GM19351 (cell line): ENCODE measurements around the gene CATSPER1.

Source experiments
- ATAC-seq: cut with Tn5 transposase; IDR thresholded peaks from one replicate; pipeline ENCODE4 v1.9.1; 2021; ENCODE audit warnings: mild to moderate bottlenecking, moderate library complexity; ENCODE audit not compliant: unreplicated experiment

The CATSPER1 gene

DNA sequence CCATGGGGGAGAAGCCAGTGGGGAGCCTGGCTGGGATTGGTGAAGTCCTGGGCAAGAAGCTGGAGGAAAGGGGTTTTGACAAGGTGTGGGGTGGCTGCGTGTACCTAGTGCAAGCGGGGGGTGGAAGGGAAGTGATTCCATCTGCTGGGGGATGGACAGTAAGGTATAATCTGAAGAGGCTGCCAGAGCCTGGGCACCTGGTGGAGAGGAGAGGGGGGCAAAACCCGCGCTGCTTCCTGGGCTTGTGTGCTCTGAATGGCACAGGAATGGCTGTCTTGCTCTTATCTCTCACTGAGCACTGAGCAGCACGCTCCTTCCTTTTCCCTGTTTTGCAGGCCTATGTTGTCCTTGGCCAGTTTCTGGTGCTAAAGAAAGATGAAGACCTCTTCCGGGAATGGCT lies 23.0 kb downstream of the CATSPER1 start:
- ATAC-seq, result no peak

DNA sequence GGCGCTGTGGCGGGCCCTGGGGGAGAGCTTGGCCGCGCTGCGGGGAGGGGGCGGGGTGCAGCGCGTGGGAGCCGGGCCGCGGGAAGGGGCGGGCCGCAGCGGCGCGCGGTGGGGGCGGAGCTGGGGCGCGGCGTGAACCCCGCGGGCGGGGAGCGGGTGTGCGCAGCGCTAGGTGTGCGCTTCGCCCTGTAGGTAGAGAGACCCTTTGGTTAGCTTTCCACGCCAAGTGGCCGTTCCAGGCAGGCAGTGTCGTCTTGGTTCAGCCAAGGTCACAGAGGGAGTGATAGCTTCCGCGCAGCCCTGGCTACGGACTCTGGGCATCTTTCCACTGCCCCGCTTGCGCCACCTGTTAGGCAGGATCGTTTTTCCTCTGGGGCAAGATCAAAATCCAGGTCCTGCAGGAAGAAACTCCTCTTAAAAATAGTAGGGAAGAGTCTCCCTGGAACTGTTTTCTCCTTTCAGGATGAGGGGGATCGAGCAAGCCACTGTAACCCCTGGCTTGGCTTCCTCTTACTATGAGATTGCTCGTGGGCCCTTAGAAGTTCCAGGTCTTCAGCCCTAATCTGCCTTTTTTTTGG lies 23.5 kb downstream of the CATSPER1 start:
- ATAC-seq, result peak; percentile 48

DNA sequence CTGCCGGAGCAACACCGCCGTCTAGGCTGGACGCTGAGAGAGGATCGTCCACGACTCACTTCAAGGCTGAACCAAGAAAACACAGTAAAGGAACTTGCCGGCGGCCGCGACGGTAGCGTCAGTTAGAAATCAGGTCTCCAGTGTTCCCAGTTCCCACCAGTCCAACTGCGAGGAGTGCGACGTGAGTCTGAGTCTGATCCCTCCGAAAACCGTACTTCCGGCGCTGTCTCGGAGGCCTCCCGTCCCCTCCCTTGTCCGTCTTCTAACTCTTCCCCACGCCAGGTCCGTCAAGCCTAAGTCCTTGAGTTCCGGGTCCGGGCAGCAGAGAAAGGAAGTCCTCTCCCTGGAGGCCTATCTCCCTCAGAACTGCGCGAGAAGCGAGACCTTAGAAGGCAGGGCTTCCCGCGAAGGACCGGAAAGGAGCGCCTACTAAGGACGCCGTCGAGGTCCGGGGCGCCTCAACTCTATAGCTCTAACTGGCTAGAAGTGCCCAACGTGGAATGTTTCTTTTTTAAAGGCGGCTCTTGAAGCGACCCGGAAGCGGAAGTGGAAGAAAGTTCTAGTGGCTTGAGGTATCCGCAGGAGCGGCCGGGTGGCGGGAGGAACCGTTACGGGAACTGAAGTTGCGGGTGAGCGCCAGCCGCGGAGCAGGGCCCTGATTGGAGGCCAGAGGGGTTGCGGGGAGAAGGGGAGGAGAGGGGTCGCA lies 24.2 kb downstream of the CATSPER1 start, which contains the start of the genes BANF1 and EIF1AD:
Gene BANF1 (plus strand): TSS at position 562 of the 706 bp plus-strand sequence. CDS start 748 bp downstream, outside the sequence.
Gene EIF1AD (minus strand): TSS at position 216 of the 706 bp plus-strand sequence. CDS start 1,768 bp downstream, outside the sequence.
- peak; percentile 73 for ATAC-seq

DNA sequence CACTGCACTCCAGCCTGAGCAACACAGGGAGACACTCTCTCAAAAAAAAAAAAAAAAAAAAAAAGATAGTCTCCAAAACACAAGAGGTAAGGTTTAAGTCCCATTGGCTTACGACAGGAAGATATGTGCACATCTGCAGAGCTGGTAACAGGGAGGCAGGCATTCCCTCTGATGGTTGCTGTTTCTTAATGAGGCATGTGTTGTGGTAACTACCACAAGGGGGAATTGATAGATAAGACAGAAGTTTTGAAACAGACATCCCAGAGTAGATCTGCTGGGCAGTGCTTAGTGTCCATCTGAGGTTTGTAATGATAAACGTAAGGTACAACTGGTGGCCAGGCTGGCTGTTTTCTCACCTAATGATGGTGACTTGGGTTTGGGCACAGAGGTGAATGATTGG lies 29.0 kb downstream of the CATSPER1 start:
- no peak for ATAC-seq

DNA sequence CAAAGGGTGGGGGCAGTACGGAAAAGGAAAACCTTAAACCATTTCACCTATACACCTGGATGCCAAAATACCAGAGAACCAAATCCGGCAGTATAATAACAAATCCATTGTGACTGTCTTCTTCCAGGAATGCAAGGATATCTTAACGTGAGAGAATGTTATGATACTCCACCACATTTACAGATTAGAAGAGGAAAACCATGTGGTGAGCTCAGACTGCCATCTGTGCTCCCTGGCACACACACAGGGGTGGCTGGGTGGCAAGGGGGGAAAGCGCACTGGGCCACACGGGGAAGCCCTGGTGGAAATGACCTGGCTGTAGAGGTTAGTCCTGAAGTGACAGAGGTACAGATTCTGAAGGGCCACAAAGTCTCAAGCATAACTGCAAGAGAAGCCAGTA lies 34.2 kb downstream of the CATSPER1 start:
- no peak for ATAC-seq

DNA sequence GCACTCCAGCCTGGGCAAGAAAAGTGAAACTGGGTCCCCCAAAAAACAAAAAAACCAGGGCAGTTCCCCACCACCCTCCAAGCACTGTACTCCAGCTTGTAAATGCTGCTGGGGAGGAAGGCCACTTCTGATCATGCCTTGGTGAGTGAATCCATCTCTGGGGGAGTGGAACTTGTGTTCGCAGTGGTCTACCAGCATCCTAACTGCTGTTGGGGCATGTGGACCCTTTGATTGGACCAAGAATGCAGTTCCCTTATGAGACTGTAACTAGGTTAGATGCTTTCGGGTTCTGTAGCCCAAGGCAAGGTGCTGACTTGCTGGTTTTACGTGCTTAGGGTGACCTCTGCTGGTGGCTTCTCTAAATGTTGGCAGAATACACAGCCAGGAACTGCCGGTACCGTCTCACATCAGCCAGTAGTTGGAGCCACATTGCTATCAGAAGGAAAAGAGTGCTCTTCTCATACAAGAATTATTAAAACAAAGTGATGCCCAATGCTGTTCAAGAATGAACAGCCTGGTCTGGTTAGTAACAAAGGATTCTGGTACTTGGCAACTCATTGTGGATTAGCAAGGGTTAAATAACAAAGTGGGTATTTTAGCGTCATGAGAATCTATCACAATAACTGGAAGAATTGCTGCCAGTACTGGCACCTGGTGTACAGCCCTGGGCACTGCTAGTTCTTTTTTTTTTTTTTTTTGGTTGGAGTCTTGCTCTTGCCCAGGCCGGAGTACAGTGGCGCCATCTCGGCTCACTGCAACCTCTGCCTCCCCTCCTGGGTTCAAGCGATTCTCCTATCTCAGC lies 37.3 kb downstream of the CATSPER1 start:
- ATAC-seq, result peak; percentile 71

DNA sequence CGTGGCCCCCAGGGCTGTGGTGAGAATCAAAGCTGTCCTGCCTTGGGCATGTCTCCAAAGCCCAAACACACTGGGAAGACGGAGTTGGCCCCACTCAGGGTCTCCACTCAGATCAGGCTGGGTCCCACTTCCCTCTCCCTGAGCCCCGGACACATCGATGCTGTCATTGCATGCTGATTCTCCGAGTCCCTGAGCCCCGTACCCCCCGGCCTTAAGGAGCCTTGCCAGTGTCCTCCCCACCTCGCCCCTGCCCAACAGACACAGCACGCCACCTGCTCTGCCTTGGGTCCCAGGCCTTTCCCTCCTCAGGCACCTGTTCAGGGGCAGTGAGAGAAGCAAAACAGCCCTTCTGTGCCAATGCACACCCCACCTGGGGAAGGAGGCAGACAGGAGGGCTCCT lies 38.9 kb downstream of the CATSPER1 start:
- no peak for ATAC-seq

DNA sequence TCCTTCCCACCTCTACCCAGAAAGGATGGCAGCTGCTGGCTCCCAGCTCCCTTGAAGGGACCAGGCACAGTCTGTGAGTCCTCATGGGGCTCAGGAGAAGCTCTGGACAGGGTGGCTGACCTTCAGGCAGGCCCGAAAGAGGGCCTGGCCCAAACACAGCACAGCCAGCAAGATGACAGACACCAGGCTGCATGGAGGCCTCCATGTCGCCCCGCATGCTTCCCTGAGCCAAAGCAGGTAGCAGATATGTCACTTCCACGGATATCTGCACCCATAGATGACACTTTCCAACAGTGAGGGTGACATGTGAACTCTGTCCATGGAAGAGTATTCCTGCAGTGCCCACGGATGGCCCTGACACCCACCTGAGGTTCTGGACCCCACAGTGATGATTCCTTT lies 42.7 kb downstream of the CATSPER1 start:
- no peak for ATAC-seq

DNA sequence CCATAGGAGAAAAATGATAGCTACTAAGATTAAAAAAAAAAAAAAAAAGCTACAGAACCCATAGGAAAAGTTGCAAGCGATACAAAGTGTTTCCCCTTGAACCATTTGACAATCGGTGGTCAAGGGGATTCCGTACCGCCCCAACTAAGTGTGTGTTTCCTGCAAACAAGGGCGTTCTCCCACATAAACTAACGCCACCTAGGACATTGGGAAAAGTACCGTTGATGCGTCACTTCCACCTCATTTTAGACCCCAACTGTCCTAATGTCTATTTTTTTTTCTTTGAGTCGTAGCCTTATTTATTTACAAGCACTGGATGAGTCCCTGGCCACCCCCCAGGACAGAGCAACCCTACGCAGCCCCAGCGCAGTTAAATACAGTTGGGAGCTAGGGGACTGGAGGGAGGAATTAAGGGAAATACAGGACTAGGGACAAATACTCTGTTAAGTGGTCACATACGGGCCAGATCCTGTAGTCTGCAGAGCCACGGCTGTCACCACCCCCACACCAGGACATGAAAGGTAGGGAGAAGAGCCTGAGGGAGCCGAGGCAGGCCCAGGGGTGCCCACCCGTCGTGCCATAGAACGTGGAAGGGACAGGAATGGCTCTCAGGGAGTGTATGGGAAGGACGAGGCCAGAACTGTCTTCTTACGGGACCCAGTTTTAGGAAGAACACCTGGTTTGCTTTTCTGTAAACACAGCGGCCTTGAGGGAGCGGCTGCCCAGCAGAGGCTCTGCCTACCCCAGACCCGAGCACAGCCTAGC lies 43.3 kb downstream of the CATSPER1 start:
- no peak for ATAC-seq

DNA sequence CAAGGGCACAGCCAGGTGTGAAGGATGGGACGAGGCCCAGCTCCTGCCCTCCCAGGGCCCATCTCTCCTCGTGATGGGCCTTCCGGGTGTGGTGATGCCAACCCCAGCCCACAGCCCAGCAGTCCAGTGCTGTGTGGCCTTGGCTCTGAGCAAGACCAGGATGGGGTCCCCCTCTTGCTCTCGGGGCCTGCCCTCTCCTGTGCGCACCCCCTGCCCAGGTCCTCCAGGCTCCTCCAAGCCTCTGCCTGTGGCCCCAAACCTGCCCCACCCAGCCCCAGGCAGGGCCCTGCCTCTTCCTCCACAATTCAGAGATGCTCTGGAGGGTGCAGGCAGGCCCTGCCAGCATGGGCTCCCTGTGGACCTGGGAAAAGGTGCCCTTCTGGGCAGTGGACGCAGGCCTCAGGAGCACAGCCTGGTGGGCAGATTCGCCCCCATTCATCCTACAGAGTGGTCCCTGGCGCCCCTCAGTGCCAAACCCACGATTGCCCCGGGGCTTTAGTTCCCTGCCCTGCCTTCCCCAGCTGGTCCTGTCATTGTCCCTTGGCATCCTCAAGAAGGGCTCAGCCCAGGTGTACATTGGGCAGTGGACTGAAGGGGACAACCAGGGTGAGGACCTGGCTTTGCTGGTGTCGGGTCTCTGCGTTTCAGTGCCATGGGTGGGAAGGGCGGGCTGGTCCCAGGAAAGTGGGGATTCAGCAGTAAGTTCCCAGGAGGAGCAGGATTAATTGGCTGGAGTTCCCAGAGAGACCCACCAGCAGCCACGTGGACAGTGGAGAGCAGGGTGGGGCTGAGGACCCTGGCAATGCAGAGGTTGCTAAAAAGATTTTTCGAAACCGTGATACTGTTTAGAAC lies 44.1 kb downstream of the CATSPER1 start:
- no peak for ATAC-seq

DNA sequence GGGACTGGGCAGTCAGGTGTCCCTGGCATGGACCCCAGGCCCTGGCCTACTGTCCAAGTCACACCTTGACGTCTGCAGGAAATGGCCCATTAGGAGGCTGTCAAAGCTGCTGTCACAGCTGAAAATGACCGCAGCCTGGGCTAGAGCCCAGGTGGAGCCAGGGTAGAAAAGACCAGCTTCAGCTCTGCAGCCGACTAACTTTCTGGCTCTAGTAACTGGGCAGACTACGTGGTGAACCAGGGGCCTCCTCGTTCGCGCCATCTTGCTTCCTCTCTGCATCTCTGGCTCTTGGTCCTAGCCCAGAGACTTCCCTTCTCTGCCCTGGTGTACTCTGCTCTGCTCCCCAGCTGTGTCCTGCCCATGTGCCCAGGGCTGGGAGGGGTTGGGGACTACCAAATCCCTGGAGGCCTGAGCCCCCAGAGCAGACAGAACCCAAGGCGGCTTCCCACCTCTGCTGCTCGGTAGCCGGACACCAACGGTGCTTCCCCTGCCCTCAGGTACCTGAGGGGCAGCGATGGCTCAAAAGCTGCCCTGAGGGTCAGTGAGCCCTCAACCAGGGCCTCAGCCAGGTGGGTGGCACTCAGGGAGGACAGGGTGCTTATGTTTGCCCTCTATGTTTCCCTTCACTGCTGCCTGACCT lies 45.1 kb downstream of the CATSPER1 start:
- no peak for ATAC-seq

DNA sequence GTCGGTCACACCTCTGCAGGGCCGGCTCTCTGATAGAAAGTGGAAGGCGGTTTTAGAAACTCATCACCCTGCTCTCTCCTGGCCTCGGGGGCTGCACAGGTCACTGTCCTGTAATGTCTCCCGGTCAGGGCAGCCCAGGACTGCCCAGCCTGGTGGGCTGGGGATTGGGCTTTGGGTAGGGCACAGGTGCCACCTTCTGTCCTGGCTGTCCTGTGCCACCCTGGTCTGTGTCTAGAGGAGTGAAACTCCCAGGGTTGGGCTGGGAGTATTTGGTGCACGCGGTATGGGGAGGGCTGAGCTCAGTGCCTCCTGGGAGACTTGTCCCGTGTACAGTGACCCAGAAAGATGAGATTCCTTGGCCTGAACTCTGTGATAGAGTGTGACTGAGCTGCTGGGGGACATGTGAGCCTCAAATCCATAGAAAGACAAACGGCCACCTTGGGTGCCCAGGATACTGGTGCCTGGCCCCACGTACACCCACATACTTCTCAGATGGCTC lies 47.0 kb downstream of the CATSPER1 start:
- no peak for ATAC-seq

DNA sequence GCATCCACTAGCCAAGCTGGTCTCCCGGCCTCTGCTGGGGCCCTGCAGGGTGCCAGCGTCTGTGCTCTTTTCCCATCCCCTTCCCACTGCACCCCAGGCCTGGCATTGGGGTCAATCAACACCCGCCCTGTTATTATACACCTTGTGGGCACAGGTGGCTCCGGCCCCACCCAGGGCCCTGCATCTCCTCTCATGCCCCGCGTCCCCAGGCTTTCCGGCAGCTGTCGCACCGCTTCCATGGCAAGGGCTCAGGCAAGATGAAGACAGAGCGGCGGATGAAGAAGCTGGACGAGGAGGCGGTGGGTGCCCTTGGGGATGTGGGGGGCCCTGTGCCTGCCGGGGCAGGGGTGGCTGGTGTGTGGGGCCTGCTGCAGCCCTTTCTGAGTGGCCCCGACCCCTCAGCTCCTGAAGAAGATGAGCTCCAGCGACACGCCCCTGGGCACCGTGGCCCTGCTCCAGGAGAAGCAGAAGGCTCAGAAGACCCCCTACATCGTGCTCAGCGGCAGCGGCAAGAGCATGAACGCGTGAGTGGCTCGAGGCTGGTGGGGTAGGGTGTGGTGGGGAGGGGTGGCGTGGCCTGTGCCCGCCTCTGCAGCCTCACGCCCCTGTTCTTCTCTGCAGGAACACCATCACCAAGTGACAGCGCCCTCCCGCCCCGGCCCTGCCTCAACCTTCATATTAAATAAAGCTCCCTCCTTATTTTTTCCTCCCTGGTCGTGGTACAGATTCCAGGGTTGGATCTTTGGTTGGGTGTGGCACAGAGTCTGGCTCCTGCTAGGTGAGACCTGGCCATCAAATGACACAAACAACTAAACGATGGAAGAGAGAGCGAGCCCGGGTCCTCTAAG lies 47.7 kb downstream of the CATSPER1 start:
- ATAC-seq, result no peak

DNA sequence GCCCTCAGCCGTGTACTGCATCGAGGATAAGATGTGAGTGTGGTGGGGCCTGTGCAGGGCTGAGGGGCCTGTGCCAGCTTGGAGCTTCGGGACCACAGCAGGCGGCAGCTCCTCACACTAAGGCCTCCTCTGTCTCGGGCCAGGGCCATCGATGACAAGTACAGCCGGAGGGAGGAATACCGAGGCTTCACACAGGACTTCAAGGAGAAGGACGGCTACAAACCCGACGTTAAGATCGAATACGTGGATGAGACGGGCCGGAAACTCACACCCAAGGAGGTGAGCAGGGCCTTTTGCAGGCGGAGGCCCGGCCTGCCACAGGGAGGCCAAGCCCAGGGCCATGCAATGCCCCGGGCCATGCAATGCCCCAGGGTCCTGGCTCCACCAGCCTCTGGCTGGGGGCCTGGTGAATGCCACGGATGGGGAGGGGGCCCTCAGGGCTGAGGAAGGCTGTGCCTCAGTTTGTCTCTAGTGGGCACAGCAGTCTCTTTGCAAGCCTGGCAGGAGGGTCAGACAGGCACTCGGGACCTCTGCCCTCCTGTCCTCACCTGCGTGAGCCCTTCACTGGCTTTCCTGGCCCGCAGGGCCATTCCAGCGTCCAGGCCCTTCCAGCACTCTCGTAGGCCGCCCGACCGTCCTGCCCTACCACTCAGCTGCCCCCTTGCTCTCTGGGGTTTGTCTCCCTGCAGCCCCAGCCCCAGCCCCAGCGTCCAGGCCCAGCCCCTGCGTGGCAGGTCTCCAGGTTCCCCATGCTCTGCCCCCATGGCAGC lies 48.5 kb downstream of the CATSPER1 start:
- ATAC-seq, result no peak

DNA sequence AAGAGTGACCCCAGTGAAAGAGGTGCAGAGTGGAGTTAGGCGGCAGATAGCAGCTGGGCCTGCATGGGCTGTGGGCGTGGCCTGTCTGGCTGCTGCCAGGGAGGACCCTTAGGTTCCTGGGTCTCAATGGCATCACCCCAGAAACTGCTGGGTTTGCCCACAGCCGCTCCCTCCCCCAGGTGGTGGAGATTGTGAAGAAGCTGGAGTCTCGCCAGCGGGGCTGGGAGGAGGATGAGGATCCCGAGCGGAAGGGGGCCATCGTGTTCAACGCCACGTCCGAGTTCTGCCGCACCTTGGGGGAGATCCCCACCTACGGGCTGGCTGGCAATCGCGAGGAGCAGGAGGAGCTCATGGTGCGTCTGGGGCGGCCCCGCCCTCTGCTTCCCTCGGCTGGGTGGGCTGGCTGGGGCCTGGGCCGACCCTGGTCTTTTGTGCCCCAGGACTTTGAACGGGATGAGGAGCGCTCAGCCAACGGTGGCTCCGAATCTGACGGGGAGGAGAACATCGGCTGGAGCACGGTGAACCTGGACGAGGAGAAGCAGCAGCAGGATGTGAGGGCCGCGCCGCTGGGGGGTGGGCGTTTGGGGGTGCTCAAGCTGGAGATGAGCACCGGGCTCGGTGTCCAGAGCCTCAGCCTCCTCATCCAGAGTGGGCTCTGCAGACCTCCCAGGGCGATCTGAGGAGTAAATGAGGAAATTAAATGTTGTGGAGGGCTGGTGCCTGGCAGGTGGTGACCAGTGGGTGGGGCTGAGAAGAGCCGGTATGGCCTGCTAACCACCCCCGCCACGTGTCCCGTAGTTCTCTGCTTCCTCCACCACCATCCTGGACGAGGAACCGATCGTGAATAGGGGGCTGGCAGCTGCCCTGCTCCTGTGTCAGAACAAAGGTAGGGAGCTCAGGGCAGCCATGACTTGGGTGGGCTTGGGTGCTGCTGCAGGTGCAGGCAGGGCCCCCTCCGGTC lies 49.8 kb downstream of the CATSPER1 start:
- ATAC-seq, result no peak

DNA sequence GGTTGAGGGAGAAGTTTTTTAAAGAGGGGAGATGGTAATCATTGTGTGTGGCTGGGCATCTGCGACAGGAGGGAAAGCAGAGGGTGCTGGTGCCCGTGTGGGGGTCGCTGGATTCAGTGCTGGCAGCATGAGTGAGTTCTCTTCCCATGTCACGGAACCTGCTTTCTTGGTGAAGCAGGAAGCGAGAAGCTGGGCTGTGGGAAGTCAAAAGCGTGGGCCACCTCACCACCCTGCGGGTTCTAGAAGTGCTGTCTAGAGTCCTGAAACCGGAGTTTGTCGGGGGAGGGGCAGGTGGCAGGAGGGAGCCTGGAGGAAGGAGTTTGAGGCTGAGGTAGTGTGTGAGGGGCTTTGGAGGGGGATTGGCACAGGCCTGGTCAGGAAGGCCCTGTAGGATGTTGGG lies 50.5 kb downstream of the CATSPER1 start:
- ATAC-seq, result no peak
